HCT116 (cell line): ENCODE measurements around the gene RECQL5. TPM values are rescaled to one million over a fixed set of nuclear protein-coding genes. Genes with fewer than 3 reads are reported as not detected.

Experiments used
- ATAC-seq: fragments of 200-7000 bp; cut with Tn5 transposase; 2 replicates; pipeline ENCODE4 v1.9.1; 2020; ENCODE audit warnings: mild to moderate bottlenecking, moderate library complexity
- BruUV-seq: library from RNA; stranded (reverse); fragments of 400-500 nt; replicated peaks from 2 replicates; lab custom pipeline; 2021; lab: Mats Ljungman, UMichigan
- CTCF ChIA-PET: fragments of 300-600 bp; sonication (Branson Sonifier 250); formaldehyde crosslinking; loops from one replicate; lab custom pipeline; 2021; ENCODE audit warnings: antibody characterized with exemption; lab: Charles Lee
- POLR2A ChIA-PET: fragments of 300-600, 350-600 bp; sonication (Branson Sonifier 250); formaldehyde crosslinking; loops from one replicate; lab custom pipeline; 2021; ENCODE audit warnings: antibody characterized with exemption; lab: Charles Lee
- RAD21 ChIA-PET, 2 experiments: fragments of 300-600 bp; sonication (Branson Sonifier 250); formaldehyde crosslinking; loops; one replicate each; lab custom pipeline; 2023; ENCODE audit warnings: low total read pairs in 2 of 2; ENCODE audit not compliant: uncharacterized antibody in 2 of 2, unreplicated experiment in 2 of 2, low non-redundant PET in 1 of 2; lab: Charles Lee
- DNase-seq: peaks from one replicate; pipeline ENCODE4 v3.0.0-alpha.2; 2010; ENCODE audit warnings: low read depth, low spot score
- H2AFZ ChIP-seq: fragments of 200-600 bp; shearing (Covaris generic), sonication (generic); 2 replicates; pipeline ENCODE4 v1.6.1; 2017; ENCODE audit warnings: low read depth, mixed run types, mixed read lengths, antibody characterized with exemption, low read length; ENCODE audit not compliant: poor library complexity, severe bottlenecking
- H3K27ac ChIP-seq: 2 replicates; pipeline ENCODE4 v1.5.1; 2012; ENCODE audit warnings: low read depth, low read length
- H3K27me3 ChIP-seq: fragments of 200-600 bp; sonication (generic); 2 replicates; pipeline ENCODE4 v1.6.1; 2016; ENCODE audit warnings: mixed run types, low read length, mixed read lengths; ENCODE audit not compliant: insufficient read depth
- H3K36me3 ChIP-seq, 2 experiments: fragments of 200-500 bp in 1 of 2; fragments of 200-600 bp in 1 of 2; sonication (Bioruptor generic) in 1 of 2; sonication (generic) in 1 of 2; 2 replicates each; pipeline versions ENCODE4 v1.5.1 to v1.6.1; 2014 to 2016; ENCODE audit warnings: low read length in 2 of 2, inconsistent platforms in 1 of 2, mixed read lengths in 1 of 2, mixed run types in 1 of 2; ENCODE audit not compliant: insufficient read depth in 2 of 2, control insufficient read depth in 1 of 2
- H3K4me1 ChIP-seq, 2 experiments: fragments of 200-600 bp in 1 of 2; sonication (generic) in 1 of 2; 2 replicates each; pipeline versions ENCODE4 v1.5.1 to v1.6.1; 2012 to 2017; ENCODE audit warnings: low read length in 2 of 2, inconsistent platforms in 1 of 2, mild to moderate bottlenecking in 1 of 2, mixed read lengths in 1 of 2, mixed run types in 1 of 2, moderate library complexity in 1 of 2; ENCODE audit not compliant: insufficient read depth in 2 of 2, control insufficient read depth in 1 of 2
- H3K4me2 ChIP-seq: fragments of 200-600 bp; sonication (generic); 2 replicates; pipeline ENCODE4 v1.6.1; 2017; ENCODE audit warnings: mixed run types, low read length, mixed read lengths
- H3K4me3 ChIP-seq, 2 experiments: fragments of 200-600 bp in 1 of 2; sonication (generic) in 1 of 2; replicated peaks in 1 of 2; 2 replicates each; pipeline ENCODE4 v1.5.1; 2011 to 2016; ENCODE audit warnings: low read length in 2 of 2, control low read depth in 1 of 2, low read depth in 1 of 2, mild to moderate bottlenecking in 1 of 2, mixed read lengths in 1 of 2, mixed run types in 1 of 2
- H3K79me2 ChIP-seq: fragments of 200-600 bp; sonication (generic); 2 replicates; pipeline ENCODE4 v1.6.1; 2017; ENCODE audit warnings: mild to moderate bottlenecking, mixed run types, low read length, moderate library complexity, mixed read lengths; ENCODE audit not compliant: insufficient read depth
- H3K9ac ChIP-seq: fragments of 200-600 bp; sonication (generic); 2 replicates; pipeline ENCODE4 v1.6.1; 2016; ENCODE audit warnings: low read length, mixed read lengths
- H3K9me2 ChIP-seq: fragments of 200-600 bp; sonication (generic), shearing (Covaris generic); 2 replicates; pipeline ENCODE4 v1.6.1; 2017; ENCODE audit warnings: mixed run types, mild to moderate bottlenecking, moderate library complexity; ENCODE audit not compliant: insufficient read depth
- H3K9me3 ChIP-seq, 2 experiments: fragments of 200-500 bp in 1 of 2; fragments of 200-600 bp in 1 of 2; sonication (Bioruptor generic) in 1 of 2; sonication (generic) in 1 of 2; 2 replicates each; pipeline ENCODE4 v1.6.1; 2014 to 2017; ENCODE audit warnings: low read length in 2 of 2, mixed read lengths in 2 of 2, inconsistent platforms in 1 of 2, low read depth in 1 of 2, mild to moderate bottlenecking in 1 of 2, mixed run types in 1 of 2, moderate library complexity in 1 of 2; ENCODE audit not compliant: control insufficient read depth in 1 of 2, insufficient read depth in 1 of 2
- H4K20me1 ChIP-seq: fragments of 200-600 bp; sonication (generic), shearing (Covaris generic); 2 replicates; pipeline ENCODE4 v1.6.1; 2017; ENCODE audit warnings: mixed run types, mild to moderate bottlenecking, moderate library complexity; ENCODE audit not compliant: insufficient read depth
- CEBPB ChIP-seq: IDR thresholded peaks from 2 replicates; pipeline ENCODE4 v1.6.1; 2012; ENCODE audit warnings: low read depth
- EGR1 ChIP-seq: IDR thresholded peaks from 2 replicates; pipeline ENCODE4 v1.6.1; 2012; ENCODE audit warnings: low read depth
- EZH2 ChIP-seq: fragments of 200-600 bp; sonication (generic); IDR thresholded peaks from 2 replicates; pipeline ENCODE4 v1.6.1; 2017; ENCODE audit warnings: antibody characterized with exemption, mixed run types
- FOSL1 ChIP-seq: IDR thresholded peaks from 2 replicates; pipeline ENCODE4 v1.6.1; 2012; ENCODE audit warnings: low read depth
- JUND ChIP-seq: IDR thresholded peaks from 2 replicates; pipeline ENCODE4 v1.6.1; 2012
- SIN3A ChIP-seq: IDR thresholded peaks from 2 replicates; pipeline ENCODE4 v1.6.1; 2012; ENCODE audit warnings: low read depth
- SP1 ChIP-seq: IDR thresholded peaks from 2 replicates; pipeline ENCODE4 v1.6.1; 2012; ENCODE audit warnings: low read depth
- SRF ChIP-seq: IDR thresholded peaks from 2 replicates; pipeline ENCODE4 v1.6.1; 2012; ENCODE audit warnings: low read depth
- TCF7L2 ChIP-seq: IDR thresholded peaks from 2 replicates; pipeline ENCODE4 v1.7.0; 2011; ENCODE audit warnings: borderline replicate concordance, inconsistent platforms; ENCODE audit not compliant: insufficient read depth, insufficient read length; ENCODE audit errors: extremely low read depth
- intact Hi-C: fragments of 100-400 bp; cut with micrococcal nuclease; formaldehyde crosslinking; loops from 2 replicates; pipeline ENCODE4 v1.10.0; 2022
- total RNA-seq: library from RNA; stranded (reverse); gene quantifications from one replicate; pipeline ENCODE4 v1.2.1, GENCODE V29; 2021; ENCODE audit not compliant: unreplicated experiment
- TF ChIP-seq, protein P1 (sequence below): IDR thresholded peaks from 2 replicates; pipeline ENCODE4 v1.6.1; 2012
- TF ChIP-seq, protein P2 (sequence below): IDR thresholded peaks from 2 replicates; pipeline ENCODE4 v1.6.1; 2012
- TF ChIP-seq, protein P3 (sequence below), 3 experiments: fragments of 200-600 bp in 1 of 3; sonication (generic) in 1 of 3; IDR thresholded peaks in 2 of 3; conservative IDR thresholded peaks in 1 of 3; 2 replicates each; pipeline ENCODE4 v1.5.1; 2012 to 2017; ENCODE audit warnings: low read depth in 2 of 3, low read length in 2 of 3, antibody characterized with exemption in 1 of 3, borderline replicate concordance in 1 of 3, control low read depth in 1 of 3, mild to moderate bottlenecking in 1 of 3, mixed read lengths in 1 of 3, mixed run types in 1 of 3, moderate library complexity in 1 of 3; ENCODE audit not compliant: insufficient read depth in 1 of 3
- TF ChIP-seq, protein P4 (sequence below): IDR thresholded peaks from 2 replicates; pipeline ENCODE4 v1.6.1; 2012; ENCODE audit warnings: low read depth

RECQL5 gene
- total RNA-seq, 1 experiment from 2014 or later = 83.3 TPM

DNA sequence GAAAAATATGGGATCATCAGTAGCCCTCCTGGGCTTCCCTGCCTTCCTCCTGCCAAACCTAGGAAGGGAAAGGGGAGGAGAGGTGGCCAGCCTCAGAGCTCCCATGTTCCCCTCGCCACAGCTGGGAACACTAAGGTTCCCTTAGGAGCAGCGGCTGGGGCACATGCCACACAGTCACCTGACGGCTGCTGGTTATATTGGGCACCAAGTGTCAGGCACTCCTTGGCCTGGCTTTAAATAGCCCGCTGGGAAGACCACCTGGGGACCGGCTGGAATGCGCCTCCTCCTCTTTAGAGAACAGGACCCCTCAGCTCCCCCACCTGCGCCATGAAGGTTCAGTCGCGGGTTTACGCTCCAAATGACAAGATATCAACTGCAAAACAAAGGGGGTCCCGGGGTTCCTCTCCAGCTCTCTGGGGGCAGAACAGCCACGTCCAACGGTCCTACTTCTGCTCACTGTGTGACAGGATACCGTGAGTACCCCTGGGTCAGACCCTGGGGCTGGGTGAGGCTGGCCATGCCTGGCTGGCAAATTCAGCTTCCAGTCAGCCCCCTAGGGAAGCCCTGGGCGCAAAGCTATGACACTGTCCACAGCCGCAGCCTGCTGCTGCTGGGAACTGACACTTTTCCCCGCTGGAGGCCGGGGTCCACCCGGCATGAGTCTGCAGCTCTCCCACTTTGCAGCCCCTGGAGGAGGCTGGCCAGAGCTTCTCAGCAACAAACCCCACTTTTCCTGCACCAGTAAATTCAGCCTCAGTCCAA, 30.4 kb downstream of the RECQL5 start:
- Histone ChIP-seq H4K20me1 (no peaks in the 10 kb centered on the region), H3K79me2 (no peaks in the 10 kb centered on the region), H3K4me1 (peaks cover 26 to 47% of the 10 kb centered on the region in 2 experiments), H3K27ac (no peak overlapping the region), H3K4me3 (no peak overlapping the region), H3K9me3 (no peaks in the 10 kb centered on the region), H3K36me3 (0 out of 4 replicates have a peak, but pooled peaks cover 0 to 3% of the 10 kb centered on the region in 2 experiments), H3K27me3 (no peaks in the 10 kb centered on the region), H2AFZ (no peak overlapping the region), H3K4me2 (no peak overlapping the region), H3K9ac (no peak overlapping the region), H3K9me2 (no peaks in the 10 kb centered on the region)
- TF ChIP-seq JUND = no peak
- intact Hi-C loops = no loop called here
- ATAC-seq = no peak
- CTCF ChIA-PET = interaction anchor here (0.7 to 2.3 kb wide), 2 partner anchors 9 to 112 kb away, joined by 3 to 9 read pairs; no protein-coding TSS in a partner anchor
- DNase-seq = no peak
- POLR2A ChIA-PET = no interaction called here
- no TSS peak for BruUV-seq
- RAD21 ChIA-PET = no interaction called here

DNA sequence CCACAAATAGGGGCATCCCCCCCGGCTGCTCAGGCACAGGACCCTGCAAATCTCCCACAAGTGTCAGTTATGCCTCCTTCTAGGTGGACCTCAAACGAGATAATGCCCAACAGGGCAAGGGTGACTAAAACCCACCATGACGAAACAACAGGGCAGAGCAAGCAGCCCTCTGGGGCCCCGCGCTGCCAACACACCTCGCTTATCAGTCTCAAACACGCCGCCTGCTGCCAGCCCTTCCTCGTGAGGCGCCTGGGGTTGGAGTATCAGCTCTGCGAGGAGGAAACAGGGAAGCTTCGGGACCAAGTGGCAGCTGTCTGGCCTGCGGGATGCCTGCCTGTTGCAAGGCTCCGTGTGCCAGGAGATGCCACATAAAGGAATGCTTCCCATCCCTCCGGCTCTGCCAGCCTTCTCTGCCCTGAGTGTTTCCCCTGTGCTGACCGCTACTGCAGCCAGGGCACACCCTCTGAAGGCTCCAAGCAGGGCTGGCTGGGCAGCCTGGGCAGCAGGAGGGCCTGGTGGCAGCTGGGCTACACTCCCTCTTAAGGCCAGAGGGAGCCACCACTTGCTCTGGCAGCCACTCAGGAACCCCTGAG, 31.2 kb downstream of the RECQL5 start:
- POLR2A ChIA-PET = no interaction called here
- no peak for ATAC-seq
- TF ChIP-seq TCF7L2 = no peak
- TF ChIP-seq FOSL1 = no peak
- TF ChIP-seq EGR1 = no peak
- TF ChIP-seq SRF = no peak
- no peak for TF ChIP-seq SIN3A
- TF ChIP-seq, protein P1, sequence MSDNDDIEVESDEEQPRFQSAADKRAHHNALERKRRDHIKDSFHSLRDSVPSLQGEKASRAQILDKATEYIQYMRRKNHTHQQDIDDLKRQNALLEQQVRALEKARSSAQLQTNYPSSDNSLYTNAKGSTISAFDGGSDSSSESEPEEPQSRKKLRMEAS = no peak
- TF ChIP-seq, protein P2, sequence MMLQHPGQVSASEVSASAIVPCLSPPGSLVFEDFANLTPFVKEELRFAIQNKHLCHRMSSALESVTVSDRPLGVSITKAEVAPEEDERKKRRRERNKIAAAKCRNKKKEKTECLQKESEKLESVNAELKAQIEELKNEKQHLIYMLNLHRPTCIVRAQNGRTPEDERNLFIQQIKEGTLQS = no peak
- TF ChIP-seq, protein P3, sequence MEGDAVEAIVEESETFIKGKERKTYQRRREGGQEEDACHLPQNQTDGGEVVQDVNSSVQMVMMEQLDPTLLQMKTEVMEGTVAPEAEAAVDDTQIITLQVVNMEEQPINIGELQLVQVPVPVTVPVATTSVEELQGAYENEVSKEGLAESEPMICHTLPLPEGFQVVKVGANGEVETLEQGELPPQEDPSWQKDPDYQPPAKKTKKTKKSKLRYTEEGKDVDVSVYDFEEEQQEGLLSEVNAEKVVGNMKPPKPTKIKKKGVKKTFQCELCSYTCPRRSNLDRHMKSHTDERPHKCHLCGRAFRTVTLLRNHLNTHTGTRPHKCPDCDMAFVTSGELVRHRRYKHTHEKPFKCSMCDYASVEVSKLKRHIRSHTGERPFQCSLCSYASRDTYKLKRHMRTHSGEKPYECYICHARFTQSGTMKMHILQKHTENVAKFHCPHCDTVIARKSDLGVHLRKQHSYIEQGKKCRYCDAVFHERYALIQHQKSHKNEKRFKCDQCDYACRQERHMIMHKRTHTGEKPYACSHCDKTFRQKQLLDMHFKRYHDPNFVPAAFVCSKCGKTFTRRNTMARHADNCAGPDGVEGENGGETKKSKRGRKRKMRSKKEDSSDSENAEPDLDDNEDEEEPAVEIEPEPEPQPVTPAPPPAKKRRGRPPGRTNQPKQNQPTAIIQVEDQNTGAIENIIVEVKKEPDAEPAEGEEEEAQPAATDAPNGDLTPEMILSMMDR (IDR thresholded peaks at IDR 0.05 in 2 of 3, conservative IDR thresholded peaks at IDR 0.05 in 1 of 3; ENCODE audit: borderline replicate concordance in 1 of 3, insufficient read depth in 1 of 3, low read depth in 2 of 3, low read length in 2 of 3) = no peak
- TF ChIP-seq, protein P4, sequence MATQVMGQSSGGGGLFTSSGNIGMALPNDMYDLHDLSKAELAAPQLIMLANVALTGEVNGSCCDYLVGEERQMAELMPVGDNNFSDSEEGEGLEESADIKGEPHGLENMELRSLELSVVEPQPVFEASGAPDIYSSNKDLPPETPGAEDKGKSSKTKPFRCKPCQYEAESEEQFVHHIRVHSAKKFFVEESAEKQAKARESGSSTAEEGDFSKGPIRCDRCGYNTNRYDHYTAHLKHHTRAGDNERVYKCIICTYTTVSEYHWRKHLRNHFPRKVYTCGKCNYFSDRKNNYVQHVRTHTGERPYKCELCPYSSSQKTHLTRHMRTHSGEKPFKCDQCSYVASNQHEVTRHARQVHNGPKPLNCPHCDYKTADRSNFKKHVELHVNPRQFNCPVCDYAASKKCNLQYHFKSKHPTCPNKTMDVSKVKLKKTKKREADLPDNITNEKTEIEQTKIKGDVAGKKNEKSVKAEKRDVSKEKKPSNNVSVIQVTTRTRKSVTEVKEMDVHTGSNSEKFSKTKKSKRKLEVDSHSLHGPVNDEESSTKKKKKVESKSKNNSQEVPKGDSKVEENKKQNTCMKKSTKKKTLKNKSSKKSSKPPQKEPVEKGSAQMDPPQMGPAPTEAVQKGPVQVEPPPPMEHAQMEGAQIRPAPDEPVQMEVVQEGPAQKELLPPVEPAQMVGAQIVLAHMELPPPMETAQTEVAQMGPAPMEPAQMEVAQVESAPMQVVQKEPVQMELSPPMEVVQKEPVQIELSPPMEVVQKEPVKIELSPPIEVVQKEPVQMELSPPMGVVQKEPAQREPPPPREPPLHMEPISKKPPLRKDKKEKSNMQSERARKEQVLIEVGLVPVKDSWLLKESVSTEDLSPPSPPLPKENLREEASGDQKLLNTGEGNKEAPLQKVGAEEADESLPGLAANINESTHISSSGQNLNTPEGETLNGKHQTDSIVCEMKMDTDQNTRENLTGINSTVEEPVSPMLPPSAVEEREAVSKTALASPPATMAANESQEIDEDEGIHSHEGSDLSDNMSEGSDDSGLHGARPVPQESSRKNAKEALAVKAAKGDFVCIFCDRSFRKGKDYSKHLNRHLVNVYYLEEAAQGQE = no peak
- TF ChIP-seq CEBPB = no peak
- TF ChIP-seq EZH2 = no peak
- no peak for TF ChIP-seq SP1
- TF ChIP-seq, all 23 proteins: peak for 0

More for the DNA sequence above, 31.2 kb downstream of the RECQL5 start:
- Histone ChIP-seq H3K27ac (no peak overlapping the region), H2AFZ (no peak overlapping the region), H3K4me3 (no peak overlapping the region), H3K4me2 (no peak overlapping the region), H3K36me3 (0 out of 4 replicates have a peak, but pooled peaks cover 0 to 2% of the 10 kb centered on the region in 2 experiments), H3K9me2 (no peaks in the 10 kb centered on the region), H3K4me1 (peaks cover 26 to 39% of the 10 kb centered on the region in 2 experiments), H4K20me1 (no peaks in the 10 kb centered on the region), H3K9me3 (no peaks in the 10 kb centered on the region), H3K9ac (no peak overlapping the region), H3K79me2 (no peaks in the 10 kb centered on the region), H3K27me3 (no peaks in the 10 kb centered on the region)
- no TSS peak for BruUV-seq
- no peak for DNase-seq
- intact Hi-C loops = no loop called here
- CTCF ChIA-PET = interaction anchor here (1.4 kb wide), 1 partner anchor 112 kb away, joined by 4 read pairs; no protein-coding TSS in a partner anchor
- RAD21 ChIA-PET = no interaction called here
